Activated naive CD8-positive, alpha-beta T cell treated with anti-CD3 and anti-CD28 coated beads for 36 hours (primary cell): ENCODE data around the gene KLK10. TPM values are rescaled to one million over a fixed set of nuclear protein-coding genes. Genes with fewer than 3 reads are reported as not detected.

Experiments used
- DNase-seq: peaks from one replicate; pipeline ENCODE4 v3.0.0; 2021
- H3K27ac Mint-ChIP-seq: one replicate; pipeline ENCODE4 v1.8.0; 2022; ENCODE audit warnings: mild to moderate bottlenecking, moderate library complexity, mixed read lengths
- H3K27me3 Mint-ChIP-seq: one replicate; pipeline ENCODE4 v1.8.0; 2022; ENCODE audit warnings: mild to moderate bottlenecking, mixed read lengths
- H3K36me3 Mint-ChIP-seq: one replicate; pipeline ENCODE4 v1.8.0; 2021; ENCODE audit warnings: mild to moderate bottlenecking, mixed read lengths
- H3K4me1 Mint-ChIP-seq: one replicate; pipeline ENCODE4 v1.8.0; 2021; ENCODE audit warnings: mixed read lengths
- H3K4me3 Mint-ChIP-seq: one replicate; pipeline ENCODE4 v1.8.0; 2022; ENCODE audit warnings: mild to moderate bottlenecking, moderate library complexity, mixed read lengths
- H3K9me3 Mint-ChIP-seq: one replicate; pipeline ENCODE4 v1.8.0; 2022; ENCODE audit warnings: mixed read lengths
- total RNA-seq, 2 experiments: library from RNA; stranded (reverse); gene quantifications; one replicate each; pipeline ENCODE4 v1.2.3, GENCODE V29; 2021

Gene KLK10, protein sequence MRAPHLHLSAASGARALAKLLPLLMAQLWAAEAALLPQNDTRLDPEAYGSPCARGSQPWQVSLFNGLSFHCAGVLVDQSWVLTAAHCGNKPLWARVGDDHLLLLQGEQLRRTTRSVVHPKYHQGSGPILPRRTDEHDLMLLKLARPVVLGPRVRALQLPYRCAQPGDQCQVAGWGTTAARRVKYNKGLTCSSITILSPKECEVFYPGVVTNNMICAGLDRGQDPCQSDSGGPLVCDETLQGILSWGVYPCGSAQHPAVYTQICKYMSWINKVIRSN
- total RNA-seq = not detected

DNA sequence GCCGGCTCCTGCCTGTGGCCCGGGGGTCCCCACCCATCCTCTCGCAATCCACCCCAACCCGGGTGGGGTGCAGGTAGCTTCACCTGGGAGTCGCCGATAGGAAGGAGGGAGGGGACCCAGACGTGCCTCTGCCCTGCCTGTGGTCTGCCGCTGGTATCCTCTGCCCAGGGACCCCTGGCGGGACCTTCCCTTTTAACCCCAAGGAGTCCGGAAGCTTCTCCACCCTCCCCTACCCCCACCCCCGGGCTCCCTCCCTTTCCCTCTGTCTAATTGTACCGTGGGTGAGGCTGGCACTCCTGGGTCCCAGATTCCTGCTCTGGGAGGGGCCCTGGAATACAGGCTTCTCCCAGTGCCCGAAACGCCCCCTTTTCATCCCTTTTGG, at the start of gene KLK10:
KLK10 (minus strand) TSS at position 166 of the 382 bp plus-strand sequence. CDS start 579 bp downstream, outside the sequence.
- Mint-ChIP-seq H3K36me3 (no peaks in the 10 kb centered on the region), H3K4me3 (peak within 1 kb of the TSS; percentile 61), H3K27ac (no peak within 1 kb of the TSS), H3K27me3 (peaks cover 75% of the 10 kb centered on the region), H3K9me3 (peaks cover 2% of the 10 kb centered on the region), H3K4me1 (peaks cover 12% of the 10 kb centered on the region)
- no peak for DNase-seq

DNA sequence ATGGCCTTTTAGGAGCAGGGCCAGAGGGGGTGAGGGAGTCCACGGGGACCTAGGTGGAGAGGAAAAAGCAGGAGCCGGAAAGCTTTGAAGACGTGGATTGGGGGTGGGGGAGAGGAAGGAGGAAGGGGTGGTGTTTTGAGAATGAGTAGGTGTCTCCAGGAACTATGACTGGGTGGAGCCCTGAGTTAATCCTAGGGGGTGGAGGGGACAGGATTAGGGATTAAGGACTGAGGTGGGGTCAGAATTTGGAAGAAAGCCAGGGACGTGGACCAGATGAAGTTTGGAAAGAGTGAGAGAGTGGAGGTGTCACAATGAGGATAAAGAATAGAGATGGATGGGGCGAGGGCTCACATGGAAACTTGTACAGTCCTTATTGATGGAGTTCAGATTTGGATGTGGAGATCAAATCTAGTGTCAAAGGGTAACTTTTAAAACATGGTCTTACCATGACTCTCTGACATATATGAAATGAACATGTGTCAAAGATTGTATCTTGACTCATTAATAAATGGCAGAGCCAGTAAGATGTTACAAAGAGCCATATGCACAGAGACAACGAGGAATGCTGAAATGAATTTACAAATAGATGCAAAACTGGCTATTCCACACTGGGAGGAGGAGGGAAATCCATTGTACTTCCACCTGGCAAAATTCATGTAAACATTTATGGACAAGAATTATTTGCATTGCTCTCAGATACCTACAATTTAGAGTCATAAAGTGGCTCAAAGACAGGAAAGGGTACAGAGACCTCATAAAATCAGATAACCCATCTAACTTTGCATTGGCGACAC, 47.1 kb upstream of the KLK10 start:
- H3K4me3 Mint-ChIP-seq = no peak overlapping the region
- peaks cover 43% of the 10 kb centered on the region for H3K27me3 Mint-ChIP-seq
- no peak for DNase-seq
- H3K4me1 Mint-ChIP-seq = peaks cover 1% of the 10 kb centered on the region
- H3K36me3 Mint-ChIP-seq = no peaks in the 10 kb centered on the region
- no peaks in the 10 kb centered on the region for H3K9me3 Mint-ChIP-seq
- H3K27ac Mint-ChIP-seq = no peak overlapping the region

DNA sequence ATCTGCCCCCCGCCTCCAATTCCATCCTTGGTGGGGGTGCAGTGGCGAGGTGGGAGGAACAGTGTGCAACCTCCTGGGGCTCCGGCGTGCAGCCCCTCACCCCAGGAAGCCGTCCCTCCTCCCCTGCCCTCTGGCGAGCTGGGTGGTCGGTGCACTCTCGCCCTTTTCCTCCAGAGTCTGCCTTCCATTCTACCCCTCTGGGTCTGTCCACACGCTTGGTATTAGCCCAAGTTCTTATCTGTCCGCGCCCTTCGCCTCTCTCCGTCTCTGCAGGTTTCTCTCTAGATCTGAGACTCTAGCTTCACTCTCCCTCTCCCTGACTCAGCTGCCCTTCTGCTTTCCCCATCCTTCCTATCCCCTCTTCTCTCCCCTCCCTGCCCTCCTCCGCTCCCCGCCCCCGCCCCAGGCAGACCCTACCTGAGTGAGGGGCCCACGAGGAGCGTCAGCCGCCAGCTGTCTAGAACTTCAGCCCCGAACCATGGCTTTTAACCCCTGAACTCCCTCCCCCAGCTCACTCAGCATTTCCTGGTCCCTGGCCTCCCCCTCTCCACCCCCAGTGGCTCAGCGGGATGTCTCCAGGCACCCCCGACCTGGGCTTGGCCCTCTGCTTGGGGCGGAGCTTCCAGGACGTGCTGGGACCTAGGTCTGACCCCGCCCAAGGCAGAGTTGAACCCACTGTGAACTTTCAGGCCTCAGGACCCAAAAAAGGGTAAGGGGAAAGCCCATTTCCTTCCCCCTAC, 45.9 kb upstream of the KLK10 start:
- H3K4me1 Mint-ChIP-seq = peaks cover 1% of the 10 kb centered on the region
- H3K4me3 Mint-ChIP-seq = peak overlapping the region; percentile 36
- no peaks in the 10 kb centered on the region for H3K9me3 Mint-ChIP-seq
- no peak for DNase-seq
- H3K36me3 Mint-ChIP-seq = no peaks in the 10 kb centered on the region
- peaks cover 53% of the 10 kb centered on the region for H3K27me3 Mint-ChIP-seq
- H3K27ac Mint-ChIP-seq = no peak overlapping the region

DNA sequence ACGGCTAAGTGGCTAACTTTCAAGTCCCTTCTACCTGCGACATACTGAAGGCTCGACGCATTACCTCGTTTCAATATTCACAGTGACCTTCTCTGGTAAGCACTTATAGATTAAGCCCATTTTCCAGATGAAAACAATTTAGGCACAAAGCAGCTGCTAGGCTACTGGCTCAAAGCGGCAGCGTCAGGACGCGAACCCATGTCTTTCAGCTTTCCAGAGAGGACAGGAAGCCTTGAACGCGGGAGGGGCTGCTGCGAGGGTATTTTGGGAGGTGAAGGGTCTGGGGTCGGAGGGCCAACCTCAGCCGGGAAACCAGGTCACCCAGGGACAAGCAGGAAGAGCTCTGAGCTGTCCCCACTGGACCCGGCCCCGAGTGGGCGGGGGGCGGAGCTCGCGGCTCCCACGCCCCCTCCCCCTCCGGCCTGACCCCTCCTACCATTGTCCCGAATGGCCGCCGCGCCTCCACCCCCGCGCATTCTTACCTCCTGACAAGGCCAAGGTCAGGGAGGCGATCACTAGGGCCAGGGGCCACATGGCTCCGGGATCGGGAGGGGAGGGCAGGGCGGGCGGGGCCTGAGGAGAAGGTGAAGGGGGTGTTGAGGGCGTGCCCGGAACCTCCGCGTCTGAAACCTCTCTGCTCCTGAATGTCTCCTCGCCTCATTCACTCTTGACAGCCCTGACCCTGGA, 45.2 kb upstream of the KLK10 start, which contains the start of gene KLK13:
KLK13 (minus strand) TSS at position 559 of the 687 bp plus-strand sequence; CDS start at position 534, 25 bp downstream.
- Mint-ChIP-seq H3K9me3 (no peaks in the 10 kb centered on the region), H3K36me3 (no peaks in the 10 kb centered on the region), H3K27me3 (peaks cover 58% of the 10 kb centered on the region), H3K4me1 (peaks cover 1% of the 10 kb centered on the region), H3K27ac (no peak within 1 kb of the TSS), H3K4me3 (peak within 1 kb of the TSS; percentile 36)
- no peak for DNase-seq

DNA sequence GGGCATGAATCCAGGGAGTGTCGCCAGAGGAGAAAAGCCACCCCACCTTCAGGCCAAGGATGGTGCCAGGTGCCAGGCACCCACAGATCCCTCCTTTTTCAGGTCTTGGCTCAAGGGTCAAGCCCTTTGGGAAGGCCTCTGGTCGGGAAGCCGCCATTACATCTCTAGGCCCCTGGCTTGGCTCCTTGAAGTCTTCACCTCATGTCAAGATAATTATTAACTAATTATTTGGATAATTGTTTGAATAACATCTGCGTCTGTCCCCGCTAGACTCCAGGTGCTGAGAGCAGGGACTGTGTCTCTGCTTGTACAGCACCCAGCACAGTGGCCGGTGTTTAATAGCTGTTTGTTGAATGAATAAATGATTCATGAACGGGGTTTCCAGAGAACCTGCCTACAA, 44.2 kb upstream of the KLK10 start:
- H3K36me3 Mint-ChIP-seq = no peaks in the 10 kb centered on the region
- no peak overlapping the region for H3K27ac Mint-ChIP-seq
- peaks cover 61% of the 10 kb centered on the region for H3K27me3 Mint-ChIP-seq
- peaks cover 1% of the 10 kb centered on the region for H3K4me1 Mint-ChIP-seq
- no peaks in the 10 kb centered on the region for H3K9me3 Mint-ChIP-seq
- DNase-seq = no peak
- no peak overlapping the region for H3K4me3 Mint-ChIP-seq

- DNase-seq = no peak
- Mint-ChIP-seq H3K4me3 (no peak overlapping the region), H3K36me3 (no peaks in the 10 kb centered on the region), H3K4me1 (peaks cover 1% of the 10 kb centered on the region), H3K27ac (no peak overlapping the region), H3K27me3 (peaks cover 55% of the 10 kb centered on the region), H3K9me3 (no peaks in the 10 kb centered on the region)
Measured at GRCh38 chr19:51060973-51061372, 41.5 kb upstream of the KLK10 start.

DNA sequence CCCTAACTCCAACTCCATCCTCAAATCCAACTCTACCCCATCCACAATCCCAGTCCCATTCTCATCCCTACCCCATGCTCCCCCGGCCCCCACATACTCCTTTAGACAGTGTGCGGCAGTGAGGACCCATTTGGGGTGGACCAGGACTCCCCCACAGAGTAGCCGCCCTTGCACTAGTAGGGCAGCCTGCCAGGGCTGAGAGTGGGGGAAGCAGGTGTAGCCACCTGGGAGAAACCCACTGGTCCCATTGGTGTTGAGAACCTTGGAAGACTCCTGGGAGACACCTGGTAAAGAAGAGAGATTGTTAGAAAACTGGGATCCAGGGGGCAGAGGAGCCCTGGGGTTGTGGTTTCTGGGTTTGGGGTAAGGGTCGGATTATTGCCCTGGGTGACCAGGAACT, 40.8 kb upstream of the KLK10 start:
- no peak for DNase-seq
- no peaks in the 10 kb centered on the region for H3K9me3 Mint-ChIP-seq
- no peaks in the 10 kb centered on the region for H3K36me3 Mint-ChIP-seq
- H3K4me3 Mint-ChIP-seq = no peak overlapping the region
- H3K27ac Mint-ChIP-seq = no peak overlapping the region
- peaks cover 1% of the 10 kb centered on the region for H3K4me1 Mint-ChIP-seq
- H3K27me3 Mint-ChIP-seq = peaks cover 50% of the 10 kb centered on the region

- DNase-seq = no peak
- H3K4me3 Mint-ChIP-seq = no peak overlapping the region
- H3K27me3 Mint-ChIP-seq = peaks cover 52% of the 10 kb centered on the region
- no peaks in the 10 kb centered on the region for H3K4me1 Mint-ChIP-seq
- no peaks in the 10 kb centered on the region for H3K36me3 Mint-ChIP-seq
- H3K9me3 Mint-ChIP-seq = no peaks in the 10 kb centered on the region
- no peak overlapping the region for H3K27ac Mint-ChIP-seq
Measured at GRCh38 chr19:51059715-51060114, 40.2 kb upstream of the KLK10 start.

DNA sequence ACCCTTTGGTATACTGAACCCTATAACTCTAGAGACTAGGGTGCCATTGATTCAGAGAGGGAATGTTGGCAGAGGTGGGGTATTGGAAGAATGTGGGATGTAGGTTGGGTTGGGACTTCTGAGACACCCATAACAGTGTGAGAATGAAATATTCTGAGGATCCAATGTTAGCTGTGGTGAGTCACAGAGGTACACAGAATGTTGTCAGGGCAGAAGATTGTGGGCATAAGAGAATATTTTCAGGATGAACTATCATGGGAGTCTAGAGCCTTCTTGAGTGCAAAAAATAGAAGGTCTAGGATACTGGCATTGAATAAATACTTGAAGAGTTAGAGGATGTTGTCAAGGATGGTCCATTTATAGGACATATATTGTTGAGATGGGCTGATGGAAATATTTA, 36.4 kb upstream of the KLK10 start:
- DNase-seq = no peak
- Mint-ChIP-seq H3K4me1 (no peaks in the 10 kb centered on the region), H3K4me3 (no peak overlapping the region), H3K9me3 (no peaks in the 10 kb centered on the region), H3K27ac (no peak overlapping the region), H3K36me3 (no peaks in the 10 kb centered on the region), H3K27me3 (peaks cover 37% of the 10 kb centered on the region)

GRCh38 chr19:51047031-51047335, 27.5 kb upstream of the KLK10 start:
- Mint-ChIP-seq H3K36me3 (no peaks in the 10 kb centered on the region), H3K27me3 (peaks cover 24% of the 10 kb centered on the region), H3K4me1 (no peaks in the 10 kb centered on the region), H3K4me3 (no peak overlapping the region), H3K27ac (no peak overlapping the region), H3K9me3 (no peaks in the 10 kb centered on the region)
- DNase-seq = no peak

GRCh38 chr19:51044327-51044726, 24.8 kb upstream of the KLK10 start:
- DNase-seq = no peak
- no peak overlapping the region for H3K27ac Mint-ChIP-seq
- no peaks in the 10 kb centered on the region for H3K4me1 Mint-ChIP-seq
- no peaks in the 10 kb centered on the region for H3K9me3 Mint-ChIP-seq
- peaks cover 24% of the 10 kb centered on the region for H3K27me3 Mint-ChIP-seq
- no peaks in the 10 kb centered on the region for H3K36me3 Mint-ChIP-seq
- no peak overlapping the region for H3K4me3 Mint-ChIP-seq

DNA sequence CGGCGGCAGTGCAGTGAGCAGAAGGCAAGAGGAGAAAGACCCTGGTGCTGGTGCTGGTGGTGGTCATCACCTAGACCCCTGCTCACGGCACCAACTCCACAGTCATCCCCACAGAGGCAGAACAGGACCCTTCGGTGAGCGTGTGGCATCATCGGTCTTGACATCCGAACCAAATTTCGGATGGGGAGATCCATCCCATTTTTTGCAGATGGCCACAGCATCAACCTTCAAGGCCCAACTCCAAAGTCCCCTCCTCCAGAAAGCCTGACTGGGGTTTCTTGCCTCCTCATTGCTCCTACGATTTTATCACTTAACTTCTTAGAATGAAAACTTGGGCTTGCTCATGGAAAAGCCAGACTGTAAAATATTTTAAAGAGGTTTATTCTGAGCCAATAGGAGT, 24.0 kb upstream of the KLK10 start:
- peaks cover 20% of the 10 kb centered on the region for H3K27me3 Mint-ChIP-seq
- no peak overlapping the region for H3K27ac Mint-ChIP-seq
- no peak for DNase-seq
- H3K9me3 Mint-ChIP-seq = no peaks in the 10 kb centered on the region
- no peak overlapping the region for H3K4me3 Mint-ChIP-seq
- no peaks in the 10 kb centered on the region for H3K36me3 Mint-ChIP-seq
- H3K4me1 Mint-ChIP-seq = no peaks in the 10 kb centered on the region

DNA sequence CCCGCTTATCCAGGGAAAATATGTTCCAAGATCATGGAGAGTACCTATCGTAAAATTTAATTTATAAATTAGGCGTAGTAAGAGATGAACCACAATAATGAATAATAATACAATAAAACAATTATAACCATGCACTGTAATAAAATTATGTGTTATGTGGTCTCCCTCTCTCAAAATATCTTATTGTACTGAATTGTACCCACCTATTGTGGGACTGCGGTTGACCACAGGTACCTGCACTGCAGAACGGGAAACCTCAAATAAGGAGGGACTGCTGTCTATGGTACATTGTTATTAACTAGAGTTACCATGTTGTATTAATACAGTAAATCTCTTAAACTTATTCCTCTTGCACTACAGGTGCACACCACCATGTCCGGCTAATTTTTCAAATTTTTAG, 20.6 kb upstream of the KLK10 start:
- Mint-ChIP-seq H3K27ac (no peak overlapping the region), H3K4me3 (no peak overlapping the region), H3K27me3 (peaks cover 3% of the 10 kb centered on the region), H3K36me3 (no peaks in the 10 kb centered on the region), H3K4me1 (no peaks in the 10 kb centered on the region), H3K9me3 (no peaks in the 10 kb centered on the region)
- DNase-seq = no peak

GRCh38 chr19:51036519-51036918, 17.0 kb upstream of the KLK10 start:
- peaks cover 21% of the 10 kb centered on the region for H3K27me3 Mint-ChIP-seq
- H3K9me3 Mint-ChIP-seq = no peaks in the 10 kb centered on the region
- no peak overlapping the region for H3K27ac Mint-ChIP-seq
- H3K36me3 Mint-ChIP-seq = no peaks in the 10 kb centered on the region
- no peak for DNase-seq
- H3K4me1 Mint-ChIP-seq = no peaks in the 10 kb centered on the region
- H3K4me3 Mint-ChIP-seq = no peak overlapping the region

GRCh38 chr19:51034704-51035103, 15.2 kb upstream of the KLK10 start, which contains the start of gene KLK12:
KLK12 (minus strand) TSS chr19:51035002; CDS start chr19:51034621, 381 bp downstream.
- Mint-ChIP-seq H3K4me3 (no peak within 1 kb of the TSS), H3K27me3 (peaks cover 35% of the 10 kb centered on the region), H3K9me3 (no peaks in the 10 kb centered on the region), H3K27ac (no peak within 1 kb of the TSS), H3K36me3 (no peaks in the 10 kb centered on the region), H3K4me1 (no peaks in the 10 kb centered on the region)
- no peak for DNase-seq
